Subcutaneous adipose tissue (tissue), 4 donors: ENCODE measurements around the gene ADGRL1. TPM values are rescaled to one million over a fixed set of nuclear protein-coding genes. Genes with fewer than 3 reads are reported as not detected.

ENCODE experiments used
- total RNA-seq, 4 donors: library from RNA; depleted of rRNA; stranded (reverse); fragments of >200 nt; gene quantifications; one replicate each; pipeline ENCODE4 v1.1.0, GENCODE V29; 2016
- TF ChIP-seq, protein P1 (sequence below): fragments of 450-650 bp; IDR thresholded peaks from one replicate; pipeline ENCODE4 v1.5.1; 2016; ENCODE audit warnings: low read depth, mild to moderate bottlenecking, control low read depth, antibody characterized with exemption, moderate library complexity

ADGRL1 gene
- total RNA-seq, 4 donors from 2014 or later, result 8.2 to 25.2 (median 11.4) TPM

DNA sequence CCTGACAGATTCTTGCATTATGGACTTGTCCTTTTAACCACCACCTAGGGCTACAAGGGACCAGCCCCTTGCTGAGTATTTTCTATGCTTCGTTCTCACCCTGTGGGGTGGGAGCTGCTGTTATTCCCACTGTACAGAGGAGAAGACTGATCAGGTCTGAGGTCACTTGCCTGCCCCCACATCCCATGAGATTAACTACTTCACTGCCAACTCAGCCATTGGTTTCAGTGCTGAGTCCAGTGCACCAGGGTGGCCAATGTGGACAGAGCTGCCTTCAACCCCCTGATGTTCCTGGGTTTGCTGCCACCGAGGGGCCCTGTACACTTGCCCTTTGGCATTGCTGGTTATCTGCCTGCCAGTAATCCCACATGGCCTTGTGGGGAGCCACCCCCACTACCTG lies 95.3 kb downstream of the ADGRL1 start:
- TF ChIP-seq, protein P1, sequence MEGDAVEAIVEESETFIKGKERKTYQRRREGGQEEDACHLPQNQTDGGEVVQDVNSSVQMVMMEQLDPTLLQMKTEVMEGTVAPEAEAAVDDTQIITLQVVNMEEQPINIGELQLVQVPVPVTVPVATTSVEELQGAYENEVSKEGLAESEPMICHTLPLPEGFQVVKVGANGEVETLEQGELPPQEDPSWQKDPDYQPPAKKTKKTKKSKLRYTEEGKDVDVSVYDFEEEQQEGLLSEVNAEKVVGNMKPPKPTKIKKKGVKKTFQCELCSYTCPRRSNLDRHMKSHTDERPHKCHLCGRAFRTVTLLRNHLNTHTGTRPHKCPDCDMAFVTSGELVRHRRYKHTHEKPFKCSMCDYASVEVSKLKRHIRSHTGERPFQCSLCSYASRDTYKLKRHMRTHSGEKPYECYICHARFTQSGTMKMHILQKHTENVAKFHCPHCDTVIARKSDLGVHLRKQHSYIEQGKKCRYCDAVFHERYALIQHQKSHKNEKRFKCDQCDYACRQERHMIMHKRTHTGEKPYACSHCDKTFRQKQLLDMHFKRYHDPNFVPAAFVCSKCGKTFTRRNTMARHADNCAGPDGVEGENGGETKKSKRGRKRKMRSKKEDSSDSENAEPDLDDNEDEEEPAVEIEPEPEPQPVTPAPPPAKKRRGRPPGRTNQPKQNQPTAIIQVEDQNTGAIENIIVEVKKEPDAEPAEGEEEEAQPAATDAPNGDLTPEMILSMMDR, result no peak

DNA sequence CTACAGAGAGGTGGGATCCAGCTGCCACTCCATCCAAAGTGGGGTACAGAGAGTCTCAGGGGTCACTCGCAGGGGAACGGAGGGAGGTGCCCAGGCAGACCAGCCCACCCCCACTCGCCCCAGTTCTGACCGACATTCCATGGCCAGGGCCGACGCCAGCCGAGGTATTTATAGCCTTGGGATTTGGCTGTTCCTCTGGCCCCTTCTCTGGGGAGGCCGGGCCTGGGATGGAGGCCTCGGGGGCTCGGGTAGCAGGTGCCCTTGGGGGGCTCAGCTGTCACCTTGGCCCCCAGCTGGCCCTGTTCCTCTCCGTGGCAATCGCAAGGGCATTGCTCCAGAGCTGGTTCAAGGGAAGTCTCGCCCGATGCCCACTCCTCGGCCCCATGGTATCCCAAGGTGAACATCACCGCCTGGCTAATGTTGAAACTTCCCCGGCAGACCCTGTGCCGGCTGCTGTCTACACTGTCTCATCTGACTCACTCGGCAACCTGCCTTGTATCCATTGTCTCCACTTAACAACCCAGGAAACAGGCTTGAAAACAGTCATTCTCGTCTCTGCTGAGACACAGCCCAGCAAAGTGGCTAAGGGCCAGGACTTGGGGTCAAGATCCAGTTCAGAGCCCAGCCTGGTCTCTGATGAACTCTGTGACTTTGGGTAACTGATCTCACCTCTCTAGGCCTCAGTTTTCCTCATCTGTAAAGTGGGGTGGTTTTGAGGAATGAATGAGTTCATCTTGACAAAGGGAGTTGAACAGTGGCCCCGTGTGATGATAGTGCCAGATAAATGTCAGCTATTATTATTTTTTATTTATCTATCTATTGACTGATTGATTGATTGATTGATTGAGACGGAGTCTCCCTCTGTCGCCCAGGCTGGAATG lies 98.1 kb downstream of the ADGRL1 start:
- TF ChIP-seq, protein P1, result no peak

DNA sequence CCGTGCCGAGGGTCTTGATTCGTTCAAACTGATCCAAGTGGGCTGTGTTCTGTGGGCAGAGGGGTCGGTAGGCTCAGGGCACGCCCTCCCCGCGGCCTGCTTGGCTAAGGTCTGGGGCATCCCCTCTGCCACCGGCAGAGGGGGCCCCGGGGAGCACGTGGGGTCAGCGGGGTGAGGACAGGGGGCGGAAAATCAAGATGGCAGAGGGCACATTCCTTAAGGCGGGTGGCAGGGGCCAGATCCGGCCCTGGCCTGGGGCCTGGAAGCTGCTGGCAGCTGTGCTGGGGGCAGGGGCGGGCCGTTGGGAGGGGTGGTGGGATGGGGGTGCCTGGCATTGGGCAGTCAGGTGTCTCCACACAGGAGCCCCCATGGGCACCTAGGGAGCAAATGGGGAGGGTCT lies 99.1 kb downstream of the ADGRL1 start:
- TF ChIP-seq, protein P1, result no peak

DNA sequence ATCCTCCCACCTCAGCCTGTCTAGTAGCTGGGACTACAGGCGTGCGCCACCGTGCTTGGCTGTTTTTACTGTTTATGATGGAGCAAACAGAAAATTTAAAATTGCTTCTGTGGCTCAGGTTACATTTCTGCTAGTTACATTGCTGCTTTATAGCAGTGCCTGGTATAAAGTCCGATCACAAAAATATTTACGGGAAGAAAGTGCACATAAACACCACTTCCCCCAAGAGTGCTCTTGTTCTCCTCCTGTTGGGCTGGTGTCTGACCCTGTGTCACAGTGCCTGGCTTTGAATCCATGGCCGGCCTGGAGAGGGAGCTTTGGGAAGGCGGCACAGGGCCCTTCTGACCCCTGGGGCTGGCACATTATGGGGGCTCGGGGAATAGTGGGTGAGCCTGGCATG lies 100.3 kb downstream of the ADGRL1 start:
- TF ChIP-seq, protein P1, result no peak

DNA sequence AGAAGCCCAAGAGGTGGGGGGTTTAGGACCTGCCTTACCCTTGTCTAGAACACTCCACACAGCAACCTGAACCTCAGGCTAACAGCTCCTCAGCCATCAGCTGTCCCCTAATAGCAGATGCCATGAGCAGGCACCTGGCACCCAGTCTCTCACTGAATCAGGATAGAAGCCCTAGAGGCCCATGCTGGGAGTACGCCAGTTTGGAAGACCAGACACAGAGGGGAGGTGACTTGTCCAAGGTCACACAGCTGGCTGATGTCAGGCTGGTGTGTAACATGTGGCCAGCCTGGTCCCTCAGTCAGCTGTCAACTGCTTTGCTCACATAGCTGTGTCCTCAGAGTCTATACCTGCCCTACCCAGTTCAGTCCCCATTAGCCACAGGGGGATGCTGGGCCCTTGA lies 102.7 kb downstream of the ADGRL1 start:
- TF ChIP-seq, protein P1, result no peak

DNA sequence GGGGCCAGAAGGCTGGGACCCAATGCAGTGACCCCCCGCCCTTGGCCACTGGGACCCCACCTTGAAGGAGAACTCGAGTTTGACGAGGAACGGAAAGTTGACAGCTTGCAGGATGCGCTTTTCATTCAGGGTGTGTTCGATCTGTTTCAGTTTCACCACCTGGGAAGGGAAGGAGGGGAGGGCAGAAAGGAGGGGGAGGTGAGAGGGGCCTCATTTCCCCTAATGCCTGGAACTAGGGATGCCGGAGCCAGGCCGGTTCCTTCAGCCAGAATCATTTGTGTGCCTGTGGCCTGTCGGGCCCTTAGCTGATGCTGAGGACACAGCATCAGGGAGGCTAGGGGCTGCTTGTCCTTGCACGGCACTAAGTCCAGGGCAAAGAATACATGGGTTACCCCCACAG lies 103.2 kb downstream of the ADGRL1 start:
- TF ChIP-seq, protein P1, result no peak

DNA sequence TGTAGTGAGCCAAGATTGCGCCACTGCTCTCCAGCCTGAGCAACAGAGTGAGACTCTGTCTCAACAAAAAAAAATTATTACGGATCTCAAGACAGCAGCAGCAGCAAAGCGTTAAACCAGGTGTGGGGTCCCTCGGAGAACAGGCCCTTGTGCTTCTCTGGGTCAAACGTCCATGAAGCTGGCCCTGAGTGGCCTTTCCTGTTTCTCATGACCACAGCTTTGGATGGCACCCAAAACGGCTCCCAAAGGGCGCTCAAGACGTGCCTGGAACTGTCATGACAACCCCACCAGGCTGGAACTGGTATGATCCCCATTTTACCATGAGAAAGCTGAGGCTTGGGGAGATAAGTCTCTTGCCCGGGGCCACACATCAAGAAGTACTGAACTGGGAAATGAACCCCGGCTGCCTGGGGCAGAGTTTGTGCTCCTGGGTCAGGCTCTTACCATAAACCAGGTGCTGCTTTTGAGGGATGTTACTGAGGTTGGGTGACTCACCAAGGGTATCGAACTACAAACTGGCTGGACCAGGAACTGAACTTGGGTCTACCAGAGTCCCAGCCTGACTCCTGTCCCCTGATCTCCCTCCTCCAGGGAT lies 103.8 kb downstream of the ADGRL1 start:
- TF ChIP-seq, protein P1, result no peak
